PFSK-1 (cell line): Measurements from ENCODE around the gene AANAT.

ENCODE experiments used
- FOXP2 ChIP-seq: optimal IDR thresholded peaks from 2 replicates; pipeline ENCODE3; 2011; ENCODE audit warnings: borderline replicate concordance, control low read depth, inconsistent platforms; ENCODE audit not compliant: insufficient read depth; ENCODE audit errors: extremely low read length, extremely low read depth
- POLR2AphosphoS5 ChIP-seq: IDR thresholded peaks from 2 replicates; pipeline ENCODE4 v1.6.1; 2012; ENCODE audit warnings: low read depth, mild to moderate bottlenecking, control low read depth, low read length, moderate library complexity
- SIN3A ChIP-seq: IDR thresholded peaks from 2 replicates; pipeline ENCODE4 v1.6.1; 2012; ENCODE audit warnings: mild to moderate bottlenecking, low read length, moderate library complexity, borderline replicate concordance; ENCODE audit not compliant: insufficient read depth
- TAF1 ChIP-seq: IDR thresholded peaks from 2 replicates; pipeline ENCODE4 v1.6.1; 2012; ENCODE audit warnings: low read length, control low read depth, borderline replicate concordance; ENCODE audit not compliant: insufficient read depth
- TF ChIP-seq, protein P1 (sequence below), 2 experiments: IDR thresholded peaks; 2 replicates each; pipeline versions ENCODE4 v1.6.1 to v1.8.0; 2011 to 2012; ENCODE audit warnings: low read depth in 2 of 2, low read length in 2 of 2, control low read depth in 1 of 2, inconsistent platforms in 1 of 2, mild to moderate bottlenecking in 1 of 2, moderate library complexity in 1 of 2; ENCODE audit not compliant: insufficient read depth in 1 of 2

Gene AANAT

DNA sequence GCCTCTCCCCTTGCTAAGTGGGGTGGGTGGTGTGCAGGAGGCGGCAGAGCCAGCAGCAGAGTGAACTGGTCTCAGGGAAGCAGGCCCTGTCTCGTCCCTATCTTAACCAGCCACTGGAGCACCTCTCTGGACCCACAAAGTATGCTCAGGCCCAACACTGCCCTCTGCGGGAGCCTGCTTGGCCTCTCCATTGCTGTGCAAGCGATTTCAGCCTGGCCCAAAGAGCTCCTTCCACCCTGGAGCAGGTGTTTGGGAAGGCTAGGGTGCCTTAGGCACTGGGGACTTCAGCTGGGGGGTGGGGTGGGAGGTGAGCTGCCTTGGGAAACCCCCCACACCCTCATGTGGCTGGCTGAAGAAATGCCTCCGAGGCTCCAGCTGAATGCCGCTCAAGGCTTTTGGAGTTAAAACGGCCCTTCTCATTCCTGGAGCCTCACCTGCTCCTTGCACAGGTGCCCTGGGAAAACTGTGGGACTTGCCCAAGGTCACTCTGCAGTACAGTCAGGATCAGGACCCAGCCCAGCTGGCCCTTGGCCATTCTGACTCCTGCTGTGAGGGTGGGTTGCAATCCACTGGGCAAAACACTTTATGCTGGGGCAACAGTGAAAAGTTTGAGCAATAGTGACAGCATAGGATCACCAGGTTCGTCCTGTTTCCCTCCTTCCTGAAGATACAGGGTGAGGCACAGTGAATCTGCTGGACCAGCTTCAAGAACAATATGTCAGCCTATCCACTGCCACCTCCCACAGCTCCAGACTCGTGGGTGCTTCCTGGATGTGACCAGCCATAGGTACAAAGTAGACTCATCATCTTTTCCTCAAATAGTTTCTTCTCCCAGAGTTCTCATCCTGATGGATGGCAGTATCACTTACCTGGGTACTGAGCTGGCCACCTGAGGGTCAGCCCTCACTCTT lies 8.6 kb upstream of the AANAT start:
- TF ChIP-seq TAF1 (no peak), SIN3A (no peak), FOXP2 (no peak), POLR2AphosphoS5 (no peak)
- TF ChIP-seq, protein P1, sequence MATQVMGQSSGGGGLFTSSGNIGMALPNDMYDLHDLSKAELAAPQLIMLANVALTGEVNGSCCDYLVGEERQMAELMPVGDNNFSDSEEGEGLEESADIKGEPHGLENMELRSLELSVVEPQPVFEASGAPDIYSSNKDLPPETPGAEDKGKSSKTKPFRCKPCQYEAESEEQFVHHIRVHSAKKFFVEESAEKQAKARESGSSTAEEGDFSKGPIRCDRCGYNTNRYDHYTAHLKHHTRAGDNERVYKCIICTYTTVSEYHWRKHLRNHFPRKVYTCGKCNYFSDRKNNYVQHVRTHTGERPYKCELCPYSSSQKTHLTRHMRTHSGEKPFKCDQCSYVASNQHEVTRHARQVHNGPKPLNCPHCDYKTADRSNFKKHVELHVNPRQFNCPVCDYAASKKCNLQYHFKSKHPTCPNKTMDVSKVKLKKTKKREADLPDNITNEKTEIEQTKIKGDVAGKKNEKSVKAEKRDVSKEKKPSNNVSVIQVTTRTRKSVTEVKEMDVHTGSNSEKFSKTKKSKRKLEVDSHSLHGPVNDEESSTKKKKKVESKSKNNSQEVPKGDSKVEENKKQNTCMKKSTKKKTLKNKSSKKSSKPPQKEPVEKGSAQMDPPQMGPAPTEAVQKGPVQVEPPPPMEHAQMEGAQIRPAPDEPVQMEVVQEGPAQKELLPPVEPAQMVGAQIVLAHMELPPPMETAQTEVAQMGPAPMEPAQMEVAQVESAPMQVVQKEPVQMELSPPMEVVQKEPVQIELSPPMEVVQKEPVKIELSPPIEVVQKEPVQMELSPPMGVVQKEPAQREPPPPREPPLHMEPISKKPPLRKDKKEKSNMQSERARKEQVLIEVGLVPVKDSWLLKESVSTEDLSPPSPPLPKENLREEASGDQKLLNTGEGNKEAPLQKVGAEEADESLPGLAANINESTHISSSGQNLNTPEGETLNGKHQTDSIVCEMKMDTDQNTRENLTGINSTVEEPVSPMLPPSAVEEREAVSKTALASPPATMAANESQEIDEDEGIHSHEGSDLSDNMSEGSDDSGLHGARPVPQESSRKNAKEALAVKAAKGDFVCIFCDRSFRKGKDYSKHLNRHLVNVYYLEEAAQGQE (IDR thresholded peaks at IDR 0.05; ENCODE audit: insufficient read depth in 1 of 2, low read depth in 2 of 2, low read length in 2 of 2), result no peak

DNA sequence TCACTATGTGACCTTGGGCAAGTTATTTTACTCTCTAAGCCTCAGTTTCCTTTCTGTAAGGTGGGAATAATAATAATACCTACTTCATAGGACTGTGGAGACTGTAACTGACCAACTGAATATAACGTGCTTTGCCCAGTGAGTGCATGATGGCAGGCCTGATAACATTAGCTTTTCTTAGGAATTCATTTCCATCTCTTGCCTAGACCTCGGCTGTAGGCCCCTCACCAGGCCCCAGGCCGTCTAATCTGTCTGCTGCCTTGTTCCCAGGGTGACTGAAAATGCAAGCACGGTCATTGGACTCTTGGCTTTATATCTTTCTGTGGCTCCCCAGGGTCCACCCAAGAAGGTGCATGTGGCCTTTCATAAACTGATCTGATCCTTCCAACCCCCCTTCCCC lies 7.7 kb upstream of the AANAT start:
- TF ChIP-seq POLR2AphosphoS5 (no peak), FOXP2 (no peak), SIN3A (no peak), TAF1 (no peak)
- TF ChIP-seq, protein P1 (IDR thresholded peaks at IDR 0.05; ENCODE audit: insufficient read depth in 1 of 2, low read depth in 2 of 2, low read length in 2 of 2), result no peak

DNA sequence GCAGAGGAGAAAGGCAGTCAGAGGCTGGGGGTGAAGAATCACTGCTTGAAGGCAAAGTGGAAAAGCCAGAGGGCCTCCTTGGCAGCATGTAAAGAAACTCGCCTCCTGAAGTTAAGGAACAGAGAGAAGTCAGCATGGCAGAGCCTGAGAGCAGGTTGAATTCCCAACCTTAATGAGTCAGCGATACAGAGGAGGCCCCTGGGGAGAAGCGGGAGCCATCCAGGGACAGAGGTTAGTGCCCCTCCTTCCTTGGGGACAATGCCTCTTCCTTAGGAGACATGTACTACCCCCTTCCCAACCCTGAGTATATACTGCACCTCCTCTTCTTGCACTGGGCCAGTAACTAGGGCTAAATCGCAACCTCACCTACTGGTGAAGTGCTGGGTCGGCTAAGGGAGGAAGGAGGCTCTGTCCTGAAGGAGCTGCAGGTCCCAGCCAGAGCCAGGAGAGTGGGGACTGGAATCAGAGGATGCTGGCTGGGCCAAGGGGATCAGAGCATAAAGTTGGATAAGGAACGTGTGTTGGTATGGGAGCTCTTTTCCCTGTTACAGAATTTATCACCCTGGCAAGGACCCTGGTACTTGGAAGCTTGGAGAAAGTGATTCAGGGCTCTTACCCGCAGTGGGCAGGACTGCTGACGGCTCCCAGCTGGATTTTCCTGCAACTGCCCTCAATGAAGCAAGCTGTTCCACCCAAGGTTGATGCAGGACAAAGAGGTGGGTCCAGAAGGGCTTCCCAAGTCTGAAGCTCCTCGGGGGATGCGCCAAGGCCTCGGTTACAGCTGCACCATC lies 5.4 kb upstream of the AANAT start:
- no peak for TF ChIP-seq SIN3A
- TF ChIP-seq TAF1, result no peak
- TF ChIP-seq POLR2AphosphoS5, result no peak
- TF ChIP-seq FOXP2, result no peak
- TF ChIP-seq, protein P1 (IDR thresholded peaks at IDR 0.05; ENCODE audit: insufficient read depth in 1 of 2, low read depth in 2 of 2, low read length in 2 of 2), result no peak

DNA sequence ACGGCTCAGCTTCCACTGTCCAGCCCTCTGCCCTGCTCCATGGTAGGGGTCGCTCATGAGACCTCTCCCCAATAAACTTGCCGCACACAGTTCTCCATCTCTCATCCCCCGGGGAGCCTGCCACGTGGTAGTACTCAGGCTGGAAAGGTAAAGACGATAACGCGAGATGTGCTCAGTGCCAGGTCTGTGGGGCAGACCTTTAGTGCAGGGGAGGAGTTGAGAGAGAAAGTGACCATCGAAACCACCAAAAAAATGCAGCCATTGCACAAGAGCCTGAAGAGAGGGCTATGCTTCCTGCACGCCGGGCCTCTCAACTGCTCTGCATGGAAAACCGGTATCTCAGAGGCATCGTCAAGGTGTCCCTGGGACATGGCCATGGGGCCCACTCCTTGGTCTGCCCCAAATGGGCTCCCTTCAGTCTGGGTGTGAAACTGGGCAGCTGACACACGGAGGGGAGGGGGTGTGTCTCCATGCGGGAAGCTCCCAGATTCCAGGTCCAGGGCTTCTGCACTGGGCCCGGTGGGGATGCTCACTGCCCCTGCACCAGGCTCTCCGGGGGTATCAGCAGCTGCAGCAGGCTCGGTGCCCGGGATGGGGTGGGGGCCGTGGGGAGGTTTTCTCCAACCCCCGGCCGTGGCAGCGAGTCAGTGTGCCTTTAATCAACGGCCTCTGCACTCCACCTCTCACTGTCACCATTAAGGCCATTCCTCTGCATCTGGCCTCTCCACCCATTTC lies 4.7 kb upstream of the AANAT start:
- TF ChIP-seq, protein P1 (IDR thresholded peaks at IDR 0.05; ENCODE audit: insufficient read depth in 1 of 2, low read depth in 2 of 2, low read length in 2 of 2), result no peak
- TF ChIP-seq POLR2AphosphoS5 (no peak), FOXP2 (no peak), TAF1 (no peak)
